Measurements from ENCODE around the gene CNN2. TPM values are rescaled to one million over a fixed set of nuclear protein-coding genes. Genes with fewer than 3 reads are reported as not detected.

CNN2 gene
- total and polyA plus RNA-seq, 2 of the 4 experiments (the other 2 are of a cell fraction) = 272 to 395 TPM

DNA sequence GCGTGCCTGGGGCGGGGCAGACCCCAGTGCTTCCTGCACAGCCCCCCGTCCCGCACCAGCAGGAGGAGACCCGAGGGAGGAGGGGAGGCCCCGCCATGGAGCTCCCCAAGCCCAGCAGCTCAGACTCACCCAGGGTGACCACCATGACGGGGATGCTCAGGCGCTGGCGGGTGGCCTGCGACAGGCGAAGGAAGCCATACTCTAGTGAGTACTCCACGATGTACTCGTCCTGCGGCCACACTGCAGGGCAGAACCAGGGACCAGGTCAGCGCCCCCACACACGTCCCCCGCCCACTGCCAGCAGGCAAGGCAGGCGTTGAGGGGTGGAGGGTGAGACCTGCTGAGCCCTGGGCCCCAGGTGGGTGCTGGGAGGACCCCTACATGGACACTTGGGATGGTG lies 14.1 kb upstream of the CNN2 start:
- H3K4me3 ChIP-seq (ENCODE audit: insufficient read depth, low read depth, low read length) = no peak overlapping the region
- H4K5ac ChIP-seq (ENCODE audit: low read depth, low read length) = no peak overlapping the region
- WGBS, 2 experiments (ENCODE audit: extremely low coverage in 2 of 2, insufficient read length in 1 of 2) = no CpG with 5 or more reads among the region's 18 CpGs
- H3K27me3 ChIP-seq (ENCODE audit: control insufficient read depth, insufficient read depth, low read length) = no peaks in the 10 kb centered on the region
- dilution Hi-C loops (cut with HindIII; ENCODE audit: low sequenced_read_pairs, unreplicated experiment) (no loop called here), in situ Hi-C loops (cut with MboI; ENCODE audit: low sequenced_read_pairs) (no loop called here), intact Hi-C loops (cut with micrococcal nuclease) (no loop called here)
- no peak overlapping the region for H2BK120ac ChIP-seq (ENCODE audit: low read depth, low read length)
- DNase-seq (no peak), ATAC-seq (ENCODE audit: low read depth) (no peak)
- no peak overlapping the region for H3K56ac ChIP-seq (ENCODE audit: extremely low read depth, insufficient read depth, low read length)
- TF ChIP-seq POLR2A (IDR thresholded peaks at IDR 0.05; ENCODE audit: low read depth, low read length) = no peak
- TF ChIP-seq RCOR1 (IDR thresholded peaks at IDR 0.05; ENCODE audit: insufficient replicate concordance, low read length) = no peak
- no peak for TF ChIP-seq MXI1 (IDR thresholded peaks at IDR 0.05; ENCODE audit: borderline replicate concordance, low read depth, low read length)
- TF ChIP-seq RAD21 (IDR thresholded peaks at IDR 0.05; ENCODE audit: low read length) = no peak
- TF ChIP-seq USF2 (IDR thresholded peaks at IDR 0.05; ENCODE audit: low read depth, low read length) = no peak
- no peak for TF ChIP-seq FOS (IDR thresholded peaks at IDR 0.05; ENCODE audit: low read depth, low read length)
- TF ChIP-seq, protein P1, sequence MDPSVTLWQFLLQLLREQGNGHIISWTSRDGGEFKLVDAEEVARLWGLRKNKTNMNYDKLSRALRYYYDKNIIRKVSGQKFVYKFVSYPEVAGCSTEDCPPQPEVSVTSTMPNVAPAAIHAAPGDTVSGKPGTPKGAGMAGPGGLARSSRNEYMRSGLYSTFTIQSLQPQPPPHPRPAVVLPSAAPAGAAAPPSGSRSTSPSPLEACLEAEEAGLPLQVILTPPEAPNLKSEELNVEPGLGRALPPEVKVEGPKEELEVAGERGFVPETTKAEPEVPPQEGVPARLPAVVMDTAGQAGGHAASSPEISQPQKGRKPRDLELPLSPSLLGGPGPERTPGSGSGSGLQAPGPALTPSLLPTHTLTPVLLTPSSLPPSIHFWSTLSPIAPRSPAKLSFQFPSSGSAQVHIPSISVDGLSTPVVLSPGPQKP (IDR thresholded peaks at IDR 0.05; ENCODE audit: borderline replicate concordance, low read depth, low read length) = no peak
- no peak for TF ChIP-seq CHD1 (IDR thresholded peaks at IDR 0.05; ENCODE audit: low read depth, low read length)
- no peak for TF ChIP-seq NFE2L2 (IDR thresholded peaks at IDR 0.05; ENCODE audit: low read depth, low read length)
- TF ChIP-seq, protein P2, sequence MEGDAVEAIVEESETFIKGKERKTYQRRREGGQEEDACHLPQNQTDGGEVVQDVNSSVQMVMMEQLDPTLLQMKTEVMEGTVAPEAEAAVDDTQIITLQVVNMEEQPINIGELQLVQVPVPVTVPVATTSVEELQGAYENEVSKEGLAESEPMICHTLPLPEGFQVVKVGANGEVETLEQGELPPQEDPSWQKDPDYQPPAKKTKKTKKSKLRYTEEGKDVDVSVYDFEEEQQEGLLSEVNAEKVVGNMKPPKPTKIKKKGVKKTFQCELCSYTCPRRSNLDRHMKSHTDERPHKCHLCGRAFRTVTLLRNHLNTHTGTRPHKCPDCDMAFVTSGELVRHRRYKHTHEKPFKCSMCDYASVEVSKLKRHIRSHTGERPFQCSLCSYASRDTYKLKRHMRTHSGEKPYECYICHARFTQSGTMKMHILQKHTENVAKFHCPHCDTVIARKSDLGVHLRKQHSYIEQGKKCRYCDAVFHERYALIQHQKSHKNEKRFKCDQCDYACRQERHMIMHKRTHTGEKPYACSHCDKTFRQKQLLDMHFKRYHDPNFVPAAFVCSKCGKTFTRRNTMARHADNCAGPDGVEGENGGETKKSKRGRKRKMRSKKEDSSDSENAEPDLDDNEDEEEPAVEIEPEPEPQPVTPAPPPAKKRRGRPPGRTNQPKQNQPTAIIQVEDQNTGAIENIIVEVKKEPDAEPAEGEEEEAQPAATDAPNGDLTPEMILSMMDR (conservative IDR thresholded peaks at IDR 0.05; ENCODE audit: low read depth, low read length) = no peak
- no peaks in the 10 kb centered on the region for H3K9me3 ChIP-seq (ENCODE audit: control insufficient read depth, insufficient read depth, low read length)
- H4K20me1 ChIP-seq (ENCODE audit: insufficient read depth, low read length) = peaks cover 69% of the 10 kb centered on the region
- peaks cover 0 to 52% of the 10 kb centered on the region in 2 experiments; a peak in 2 of 4 replicates for H3K79me1 ChIP-seq (ENCODE audit: low read depth in 1 of 2, low read length in 2 of 2)
- POLR2A ChIA-PET (ENCODE audit: unreplicated experiment) = no interaction called here
- H4K91ac ChIP-seq (ENCODE audit: insufficient read depth, low read depth, low read length) = no peak overlapping the region
- peaks cover 32% of the 10 kb centered on the region for H3K4me1 ChIP-seq (ENCODE audit: control insufficient read depth, insufficient read depth, low read length)
- H3K14ac ChIP-seq (replicated peaks; ENCODE audit: low read depth, low read length) = no peak overlapping the region
- H2AFZ ChIP-seq (replicated peaks; ENCODE audit: low read length, poor library complexity) = no peak overlapping the region
- H2AK9ac ChIP-seq (replicated peaks; ENCODE audit: low read depth, low read length, poor library complexity) = no peak overlapping the region
- H3K18ac ChIP-seq (ENCODE audit: low read depth, low read length) = no peak overlapping the region
- no peak overlapping the region for H2BK20ac ChIP-seq (ENCODE audit: low read depth, low read length)
- H3K9ac ChIP-seq (ENCODE audit: low read depth, low read length) = no peak overlapping the region
- H3K36me3 ChIP-seq (ENCODE audit: control insufficient read depth, insufficient read depth, low read length) = peaks cover 38% of the 10 kb centered on the region
- H4K8ac ChIP-seq (ENCODE audit: low read depth in 2 of 2, low read length in 2 of 2) = no peak overlapping the region
- no peak overlapping the region for H2AK5ac ChIP-seq (ENCODE audit: low read depth, low read length)
- H3K4ac ChIP-seq (ENCODE audit: low read depth, low read length) = no peak overlapping the region
- H3K4me2 ChIP-seq (ENCODE audit: low read depth, low read length) = no peak overlapping the region
- CTCF ChIA-PET = no interaction called here
- no peak overlapping the region for H3K27ac ChIP-seq (ENCODE audit: insufficient read depth, low read length)
- H3K9me1 ChIP-seq (ENCODE audit: insufficient read depth, low read length) = peaks cover 9% of the 10 kb centered on the region; the same call in 1 of the 2 replicates
- BruUV-seq (replicated peaks) = no TSS peak
- no peak overlapping the region for H2BK15ac ChIP-seq (ENCODE audit: low read depth, low read length)
- no peak overlapping the region for H3K23ac ChIP-seq (ENCODE audit: low read depth, low read length)
- no peak overlapping the region for H2BK5ac ChIP-seq (ENCODE audit: low read depth, low read length, poor library complexity, severe bottlenecking)
